Measurements from ENCODE around the gene OSR1. TPM values are rescaled to one million over a fixed set of nuclear protein-coding genes. Genes with fewer than 3 reads are reported as not detected.

OSR1 gene
- total RNA-seq, 2 donors from 2014 or later = 2.1 to 5.3 TPM

- TF ChIP-seq POLR2A (IDR thresholded peaks at IDR 0.05) (no peak), CTCF (IDR thresholded peaks at IDR 0.05) (no peak)
- no peak overlapping the region for H3K4me3 ChIP-seq
- intact Hi-C loops (cut with DNase I) = no loop called here
- no peak for DNase-seq
- no peaks in the 10 kb centered on the region for H3K36me3 ChIP-seq (replicated peaks in 1 of 2; ENCODE audit: insufficient read depth in 1 of 2, low read depth in 2 of 2)
- no peak overlapping the region for H3K27ac ChIP-seq
- no peaks in the 10 kb centered on the region for H3K4me1 ChIP-seq
- ATAC-seq = no peak
- no peaks in the 10 kb centered on the region for H3K9me3 ChIP-seq
- no peaks in the 10 kb centered on the region for H3K27me3 ChIP-seq
These were observed 27.0 kb downstream of the OSR1 start for GRCh38 chr2:19331450-19331849.

DNA sequence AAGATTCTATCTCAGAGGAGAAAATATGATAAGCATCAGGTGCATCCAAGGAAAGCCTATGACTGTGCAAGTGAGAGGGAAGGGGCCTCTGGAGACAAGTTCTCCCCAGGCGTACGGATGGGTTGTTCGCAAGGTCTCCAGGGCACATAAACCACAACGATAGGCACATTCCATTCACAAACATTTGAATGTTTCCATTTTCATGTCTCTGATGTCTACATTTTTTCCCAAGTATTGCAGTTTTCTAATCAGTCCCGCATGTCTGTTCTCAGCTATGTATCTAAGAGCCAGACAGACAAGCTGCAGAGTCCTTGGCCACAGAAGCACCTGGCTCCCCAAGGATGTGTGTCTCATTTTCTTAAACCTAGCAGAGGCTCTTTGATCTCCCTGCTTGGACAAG is 28.0 kb downstream of the OSR1 start:
- ATAC-seq (no peak), DNase-seq (no peak)
- no peak for TF ChIP-seq CTCF (IDR thresholded peaks at IDR 0.05)
- TF ChIP-seq POLR2A (IDR thresholded peaks at IDR 0.05) = no peak
- no peak overlapping the region for H3K27ac ChIP-seq
- no peak overlapping the region for H3K4me3 ChIP-seq
- no peaks in the 10 kb centered on the region for H3K36me3 ChIP-seq (replicated peaks in 1 of 2; ENCODE audit: insufficient read depth in 1 of 2, low read depth in 2 of 2)
- intact Hi-C loops (cut with DNase I) = no loop called here
- WGBS, 2 donors = 83 to 91% methylated on average over 5 of the region's 5 CpGs
- H3K4me1 ChIP-seq = no peaks in the 10 kb centered on the region
- H3K27me3 ChIP-seq = no peaks in the 10 kb centered on the region
- H3K9me3 ChIP-seq = no peaks in the 10 kb centered on the region

DNA sequence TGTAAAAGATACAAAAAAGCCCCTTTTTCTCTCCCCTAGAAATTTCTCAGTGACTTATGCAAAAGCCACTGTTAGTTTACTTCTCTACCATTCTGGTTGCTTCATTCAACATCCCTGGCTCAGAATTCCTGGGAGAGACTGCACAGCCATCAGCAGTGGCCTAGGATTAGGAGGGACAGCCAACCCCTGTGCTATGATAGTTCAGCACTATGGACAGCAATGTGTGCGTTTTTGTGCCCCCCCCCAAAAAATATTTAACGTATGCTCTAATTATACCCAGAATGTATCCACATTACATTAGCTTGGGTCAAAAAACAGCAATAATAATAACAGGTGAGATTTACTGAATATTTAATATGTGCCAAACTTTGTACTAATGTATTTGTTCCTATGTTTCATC is 29.0 kb downstream of the OSR1 start:
- DNase-seq (no peak), ATAC-seq (no peak)
- no peak for TF ChIP-seq POLR2A (IDR thresholded peaks at IDR 0.05)
- TF ChIP-seq CTCF (IDR thresholded peaks at IDR 0.05) = no peak
- 56 to 71% methylated on average over 2 of the region's 2 CpGs for WGBS, 2 donors
- H3K36me3 ChIP-seq (replicated peaks in 1 of 2; ENCODE audit: insufficient read depth in 1 of 2, low read depth in 2 of 2) = no peaks in the 10 kb centered on the region
- H3K9me3 ChIP-seq = no peaks in the 10 kb centered on the region
- intact Hi-C loops (cut with DNase I) = no loop called here
- H3K27me3 ChIP-seq = no peaks in the 10 kb centered on the region
- H3K27ac ChIP-seq = no peak overlapping the region
- H3K4me1 ChIP-seq = no peaks in the 10 kb centered on the region
- H3K4me3 ChIP-seq = no peak overlapping the region

DNA sequence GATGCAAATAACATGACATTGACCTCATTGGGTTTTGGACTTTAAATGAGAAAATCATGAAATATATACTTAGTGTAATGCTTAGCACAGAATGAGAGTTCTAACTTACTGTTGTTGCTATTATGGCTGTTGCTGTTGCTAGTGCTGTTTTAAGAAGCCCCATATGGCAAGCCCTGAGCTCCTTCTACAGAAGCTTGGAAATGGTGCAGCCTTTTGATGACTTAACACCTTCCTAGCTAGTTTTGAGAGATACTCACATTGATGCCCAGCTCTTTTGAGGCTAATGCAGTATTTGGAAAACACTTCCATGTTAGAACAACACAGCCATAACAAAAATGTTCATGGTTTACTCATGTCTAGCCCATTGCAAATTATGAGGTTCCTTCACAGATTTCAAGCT is 30.9 kb downstream of the OSR1 start:
- DNase-seq (no peak), ATAC-seq (no peak)
- no peaks in the 10 kb centered on the region for H3K4me1 ChIP-seq

More for the DNA sequence above, 30.9 kb downstream of the OSR1 start:
- H3K9me3 ChIP-seq = no peaks in the 10 kb centered on the region
- H3K4me3 ChIP-seq = no peak overlapping the region
- TF ChIP-seq CTCF (IDR thresholded peaks at IDR 0.05) (no peak), POLR2A (IDR thresholded peaks at IDR 0.05) (no peak)
- no peaks in the 10 kb centered on the region for H3K27me3 ChIP-seq
- H3K27ac ChIP-seq = no peak overlapping the region
- intact Hi-C loops (cut with DNase I) = no loop called here
- H3K36me3 ChIP-seq (replicated peaks in 1 of 2; ENCODE audit: insufficient read depth in 1 of 2, low read depth in 2 of 2) = no peaks in the 10 kb centered on the region
